IPS DF 6.9 (cell line): ENCODE data around the gene PSMC4.

ENCODE experiments used
- DNase-seq: peaks from one replicate; pipeline ENCODE4 v3.0.0-alpha.2; 2013; ENCODE audit warnings: low read depth, low spot score
- H3K27ac ChIP-seq: one replicate; pipeline ENCODE4 v1.5.1; 2013; ENCODE audit warnings: low read length, control low read depth
- H3K27me3 ChIP-seq: 2 replicates; pipeline ENCODE4 v1.6.1; 2013; ENCODE audit warnings: mild to moderate bottlenecking, low read length; ENCODE audit not compliant: control insufficient read depth, insufficient read depth
- H3K36me3 ChIP-seq: 2 replicates; pipeline ENCODE4 v1.6.1; 2013; ENCODE audit warnings: low read length; ENCODE audit not compliant: control insufficient read depth, insufficient read depth
- H3K4me1 ChIP-seq: 2 replicates; pipeline ENCODE4 v1.6.1; 2013; ENCODE audit warnings: low read length; ENCODE audit not compliant: control insufficient read depth, insufficient read depth
- H3K4me3 ChIP-seq: 2 replicates; pipeline ENCODE4 v1.5.1; 2013; ENCODE audit warnings: mild to moderate bottlenecking, low read length
- H3K9me3 ChIP-seq: 2 replicates; pipeline ENCODE4 v1.6.1; 2013; ENCODE audit warnings: low read length, inconsistent platforms; ENCODE audit not compliant: control insufficient read depth, insufficient read depth
- WGBS: extraction: QIAGEN DNeasy Blood & Tissue Kit; methylation state at CpG from one replicate; pipeline ENCODE4 v1.1.7; 2013; ENCODE audit warnings: mixed read lengths, missing lambda C conversion rate; ENCODE audit not compliant: insufficient read length, insufficient coverage; 5-methylcytosine and 5-hydroxymethylcytosine counted together

Gene PSMC4

GRCh38 chr19:39970675-39971379, at the start of gene PSMC4:
Gene PSMC4, plus strand, starts transcription at chr19:39971165. Its CDS starts 38 bp downstream, at chr19:39971203.
- no peaks in the 10 kb centered on the region for H3K4me1 ChIP-seq
- no CpG with 5 or more reads among the region's 47 CpGs for WGBS

GRCh38 chr19:39923862-39924261, 47.1 kb upstream of the PSMC4 start:
- Histone ChIP-seq H3K36me3 (no peaks in the 10 kb centered on the region; the same call in 1 of the 2 replicates), H3K27ac (no peak overlapping the region), H3K27me3 (no peaks in the 10 kb centered on the region), H3K9me3 (no peaks in the 10 kb centered on the region), H3K4me3 (no peak overlapping the region), H3K4me1 (no peaks in the 10 kb centered on the region; the same call in 1 of the 2 replicates)
- no CpG with 5 or more reads among the region's 4 CpGs for WGBS
- no peak for DNase-seq

More at GRCh38 chr19:39970675-39971379, at the start of gene PSMC4:
- Histone ChIP-seq H3K27me3 (no peaks in the 10 kb centered on the region), H3K9me3 (no peaks in the 10 kb centered on the region), H3K4me3 (peak within 1 kb of the TSS; percentile 71), H3K27ac (no peak within 1 kb of the TSS), H3K36me3 (peaks cover 14% of the 10 kb centered on the region; the same call in 1 of the 2 replicates)
- peak; percentile 98 for DNase-seq

GRCh38 chr19:39924389-39924788, 46.6 kb upstream of the PSMC4 start:
- H3K4me3 ChIP-seq: no peak overlapping the region
- no peaks in the 10 kb centered on the region; the same call in 1 of the 2 replicates for H3K36me3 ChIP-seq
- no peaks in the 10 kb centered on the region for H3K9me3 ChIP-seq
- no peaks in the 10 kb centered on the region; the same call in 1 of the 2 replicates for H3K4me1 ChIP-seq
- DNase-seq: no peak
- WGBS: no CpG with 5 or more reads among the region's 37 CpGs
- no peaks in the 10 kb centered on the region for H3K27me3 ChIP-seq
- no peak overlapping the region for H3K27ac ChIP-seq

- no CpG with 5 or more reads among the region's 5 CpGs for WGBS
- no peak for DNase-seq
- H3K27me3 ChIP-seq: no peaks in the 10 kb centered on the region
- no peaks in the 10 kb centered on the region for H3K9me3 ChIP-seq
- H3K4me3 ChIP-seq: no peak overlapping the region
- H3K27ac ChIP-seq: no peak overlapping the region
- H3K4me1 ChIP-seq: no peaks in the 10 kb centered on the region; the same call in 1 of the 2 replicates
- H3K36me3 ChIP-seq: no peaks in the 10 kb centered on the region; the same call in 1 of the 2 replicates
These were observed 46.0 kb upstream of the PSMC4 start for GRCh38 chr19:39924952-39925351.

- no peaks in the 10 kb centered on the region for H3K27me3 ChIP-seq
- DNase-seq: no peak
- H3K4me3 ChIP-seq: no peak overlapping the region
- WGBS: no CpG with 5 or more reads among the region's 8 CpGs
- H3K9me3 ChIP-seq: no peaks in the 10 kb centered on the region
- H3K27ac ChIP-seq: no peak overlapping the region
- no peaks in the 10 kb centered on the region; the same call in 1 of the 2 replicates for H3K4me1 ChIP-seq
- H3K36me3 ChIP-seq: no peaks in the 10 kb centered on the region; the same call in 1 of the 2 replicates
These were observed 44.7 kb upstream of the PSMC4 start for GRCh38 chr19:39926170-39926760.

GRCh38 chr19:39927076-39927475, 43.9 kb upstream of the PSMC4 start:
- Histone ChIP-seq H3K9me3 (no peaks in the 10 kb centered on the region), H3K36me3 (no peaks in the 10 kb centered on the region; the same call in 1 of the 2 replicates), H3K4me3 (no peak overlapping the region), H3K27ac (no peak overlapping the region), H3K27me3 (no peaks in the 10 kb centered on the region), H3K4me1 (no peaks in the 10 kb centered on the region; the same call in 1 of the 2 replicates)
- no CpG with 5 or more reads among the region's 11 CpGs for WGBS
- DNase-seq: no peak

GRCh38 chr19:39927524-39928356, 43.2 kb upstream of the PSMC4 start:
- H3K4me3 ChIP-seq: no peak overlapping the region
- no peaks in the 10 kb centered on the region for H3K9me3 ChIP-seq
- no peaks in the 10 kb centered on the region for H3K27me3 ChIP-seq
- H3K27ac ChIP-seq: no peak overlapping the region
- WGBS: no CpG with 5 or more reads among the region's 23 CpGs
- no peaks in the 10 kb centered on the region; the same call in 1 of the 2 replicates for H3K4me1 ChIP-seq
- H3K36me3 ChIP-seq: no peaks in the 10 kb centered on the region; the same call in 1 of the 2 replicates
- no peak for DNase-seq

- H3K27ac ChIP-seq: no peak overlapping the region
- no peaks in the 10 kb centered on the region; the same call in 1 of the 2 replicates for H3K36me3 ChIP-seq
- WGBS: no CpG with 5 or more reads among the region's 3 CpGs
- H3K4me1 ChIP-seq: no peaks in the 10 kb centered on the region; the same call in 1 of the 2 replicates
- H3K4me3 ChIP-seq: no peak overlapping the region
- DNase-seq: no peak
- no peaks in the 10 kb centered on the region for H3K27me3 ChIP-seq
- H3K9me3 ChIP-seq: no peaks in the 10 kb centered on the region
These were observed 42.6 kb upstream of the PSMC4 start for GRCh38 chr19:39928357-39928725.

GRCh38 chr19:39929750-39930149, 41.2 kb upstream of the PSMC4 start:
- no peak overlapping the region for H3K27ac ChIP-seq
- no peaks in the 10 kb centered on the region for H3K27me3 ChIP-seq
- no peak overlapping the region for H3K4me3 ChIP-seq
- no peaks in the 10 kb centered on the region for H3K9me3 ChIP-seq
- H3K4me1 ChIP-seq: no peaks in the 10 kb centered on the region; the same call in 1 of the 2 replicates
- WGBS: no CpG with 5 or more reads among the region's 3 CpGs
- DNase-seq: no peak
- no peaks in the 10 kb centered on the region; the same call in 1 of the 2 replicates for H3K36me3 ChIP-seq
